Spleen (tissue), 7 donors: ENCODE measurements around the gene PTHLH.

Experiments used
- CTCF ChIP-seq, 11 experiments: fragments of 200-600 bp in 7 of 11; fragments of 450-650 bp in 4 of 11; sonication (generic) in 4 of 11; IDR thresholded peaks in 8 of 11; conservative IDR thresholded peaks in 3 of 11; 1 replicate in 7 of 11; 2 replicates in 4 of 11; pipeline versions ENCODE4 v1.4.0 to v1.8.0; 2016 to 2021; ENCODE audit warnings: antibody characterized with exemption in 11 of 11, inconsistent platforms in 4 of 11, mild to moderate bottlenecking in 1 of 11
- POLR2A ChIP-seq, 3 donors: fragments of 450-650 bp; IDR thresholded peaks; one replicate each; pipeline ENCODE4 v1.5.1; 2017; ENCODE audit warnings: antibody characterized with exemption in 3 of 3, mild to moderate bottlenecking in 1 of 3
- POLR2AphosphoS5 ChIP-seq, 3 donors: sonication (generic); formaldehyde crosslinking; IDR thresholded peaks; one replicate each; pipeline ENCODE4 v1.5.1; 2017; ENCODE audit warnings: antibody characterized with exemption in 3 of 3
- donor health status: DM: no; HTN: no; CAD: no; lungs with moderate emphysema.
- donor health status: DM: no; HTN: no; CAD: no.
- donor health status: DM: no; HTN: no; CAD: no.

GRCh38 chr12:28017126-28017872 lies 44.8 kb upstream of the PTHLH start:
- no peak for TF ChIP-seq CTCF (IDR thresholded peaks at IDR 0.05 in 8 of 11, conservative IDR thresholded peaks at IDR 0.05 in 3 of 11)
- TF ChIP-seq POLR2A (IDR thresholded peaks at IDR 0.05), result no peak
- no peak for TF ChIP-seq POLR2AphosphoS5 (IDR thresholded peaks at IDR 0.05)
